Lower leg skin (tissue), 4 donors: ENCODE measurements around the gene BCAP31. TPM values are rescaled to one million over a fixed set of nuclear protein-coding genes. Genes with fewer than 3 reads are reported as not detected.

Source experiments
- DNase-seq, 2 donors: peaks; one replicate each; pipeline ENCODE4 v3.0.0-alpha.2; 2019; ENCODE audit warnings: low spot score in 2 of 2
- H3K4me3 ChIP-seq: fragments of 200-600 bp; sonication (generic); 2 replicates; pipeline ENCODE4 v1.5.1; 2017; ENCODE audit warnings: mild to moderate bottlenecking, low read depth; ENCODE audit not compliant: poor library complexity, severe bottlenecking
- POLR2A ChIP-seq, 2 donors: fragments of 450-650 bp; IDR thresholded peaks; one replicate each; pipeline ENCODE4 v1.6.1; 2016 to 2017; ENCODE audit warnings: antibody characterized with exemption in 2 of 2, mild to moderate bottlenecking in 1 of 2, moderate library complexity in 1 of 2
- WGBS, 2 donors: methylation state at CpG; one replicate each; pipeline ENCODE4 v1.1.5; 2018; 5-methylcytosine and 5-hydroxymethylcytosine counted together
- intact Hi-C: fragments of 100-400 bp; cut with DNase I; formaldehyde crosslinking; loops from one replicate; pipeline ENCODE4 v1.15.0; 2023; ENCODE audit warnings: low total_unique reads
- total RNA-seq, 4 donors: library from RNA; depleted of rRNA; stranded (reverse); fragments of >200 nt; gene quantifications; one replicate each; pipeline ENCODE4 v1.1.0, GENCODE V29; 2016
- TF ChIP-seq, protein P1 (sequence below), 3 donors: fragments of 450-650 bp; IDR thresholded peaks; one replicate each; pipeline ENCODE4 v1.5.1; 2016; ENCODE audit warnings: antibody characterized with exemption in 3 of 3, mild to moderate bottlenecking in 3 of 3, moderate library complexity in 2 of 3

The BCAP31 gene
- total RNA-seq, 4 donors from 2014 or later = 139 to 210 (median 169) TPM

GRCh38 chrX:153667281-153667955 is 56.8 kb downstream of the BCAP31 start:
- WGBS, 2 donors = 59 to 75% methylated on average over 11 of the region's 11 CpGs
- no peak overlapping the region for H3K4me3 ChIP-seq

DNA sequence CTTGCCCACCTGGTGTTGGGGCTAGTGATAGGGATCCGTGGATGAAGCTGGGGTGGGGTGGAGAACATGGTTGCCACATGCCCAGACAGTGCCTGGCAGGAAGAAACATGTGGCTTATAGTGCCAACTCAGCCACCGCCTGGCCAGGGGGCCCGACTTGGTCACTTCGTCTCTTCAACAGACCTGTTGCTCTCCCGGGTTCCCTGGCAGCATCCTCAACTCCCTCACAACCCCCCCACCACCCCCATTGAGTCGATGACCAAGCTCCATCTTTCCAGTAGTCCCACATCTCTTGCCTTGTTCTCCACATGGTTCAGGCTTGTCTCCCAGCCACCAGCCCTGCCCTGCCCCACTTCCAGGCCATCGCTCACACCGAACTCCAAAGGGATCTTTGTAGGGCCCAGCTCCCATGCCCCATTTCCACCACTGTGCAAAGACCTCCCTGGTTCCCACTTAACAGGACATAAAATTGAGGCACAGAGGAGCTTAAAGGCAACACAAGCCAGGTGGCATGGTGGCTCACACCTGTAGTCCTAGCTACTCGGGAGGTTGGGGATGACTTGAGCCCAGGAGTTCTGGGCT is 58.4 kb downstream of the BCAP31 start:
- intact Hi-C loops = loop anchor here (10.0 kb wide), 1 partner anchor 111 kb away; no protein-coding TSS in a partner anchor

More at GRCh38 chrX:153667281-153667955, 56.8 kb downstream of the BCAP31 start:
- intact Hi-C loops = loop anchor here (10.0 kb wide), 1 partner anchor 113 kb away; no protein-coding TSS in a partner anchor
- TF ChIP-seq, protein P1, sequence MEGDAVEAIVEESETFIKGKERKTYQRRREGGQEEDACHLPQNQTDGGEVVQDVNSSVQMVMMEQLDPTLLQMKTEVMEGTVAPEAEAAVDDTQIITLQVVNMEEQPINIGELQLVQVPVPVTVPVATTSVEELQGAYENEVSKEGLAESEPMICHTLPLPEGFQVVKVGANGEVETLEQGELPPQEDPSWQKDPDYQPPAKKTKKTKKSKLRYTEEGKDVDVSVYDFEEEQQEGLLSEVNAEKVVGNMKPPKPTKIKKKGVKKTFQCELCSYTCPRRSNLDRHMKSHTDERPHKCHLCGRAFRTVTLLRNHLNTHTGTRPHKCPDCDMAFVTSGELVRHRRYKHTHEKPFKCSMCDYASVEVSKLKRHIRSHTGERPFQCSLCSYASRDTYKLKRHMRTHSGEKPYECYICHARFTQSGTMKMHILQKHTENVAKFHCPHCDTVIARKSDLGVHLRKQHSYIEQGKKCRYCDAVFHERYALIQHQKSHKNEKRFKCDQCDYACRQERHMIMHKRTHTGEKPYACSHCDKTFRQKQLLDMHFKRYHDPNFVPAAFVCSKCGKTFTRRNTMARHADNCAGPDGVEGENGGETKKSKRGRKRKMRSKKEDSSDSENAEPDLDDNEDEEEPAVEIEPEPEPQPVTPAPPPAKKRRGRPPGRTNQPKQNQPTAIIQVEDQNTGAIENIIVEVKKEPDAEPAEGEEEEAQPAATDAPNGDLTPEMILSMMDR (IDR thresholded peaks at IDR 0.05) = no peak
- no peak for TF ChIP-seq POLR2A (IDR thresholded peaks at IDR 0.05)
- peak in 1 of 2 donors; percentile 70 for DNase-seq

DNA sequence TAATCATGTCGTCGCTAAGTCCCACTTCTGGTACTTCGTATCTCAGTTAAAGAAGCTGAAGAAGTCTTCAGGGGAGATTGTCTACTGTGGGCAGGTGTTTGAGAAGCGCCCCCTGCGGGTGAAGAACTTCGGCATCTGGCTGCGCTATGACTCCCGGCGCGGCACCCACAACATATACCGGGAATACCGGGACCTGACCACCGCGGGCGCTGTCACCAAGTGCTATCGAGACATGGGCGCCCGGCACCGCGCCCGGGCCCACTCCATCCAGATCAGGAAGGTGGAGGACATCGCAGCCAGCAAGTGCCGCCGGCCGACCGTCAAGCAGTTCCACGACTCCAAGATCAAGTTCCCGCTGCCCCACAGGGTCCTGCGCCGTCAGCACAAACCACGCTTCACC is 61.9 kb downstream of the BCAP31 start:
- TF ChIP-seq, protein P1 (IDR thresholded peaks at IDR 0.05) = no peak
- TF ChIP-seq POLR2A (IDR thresholded peaks at IDR 0.05) = no peak
- H3K4me3 ChIP-seq = no peak overlapping the region
- intact Hi-C loops = loop anchor here (10.0 kb wide), 1 partner anchor 107 kb away; no protein-coding TSS in a partner anchor
- peak in 1 of 2 donors; percentile 88 for DNase-seq
- WGBS, 2 donors = 0 to 24% methylated on average over 5 to 29 of the region's 31 CpGs

More for the DNA sequence above, 58.4 kb downstream of the BCAP31 start:
- DNase-seq = peak in 1 of 2 donors; percentile 68
- H3K4me3 ChIP-seq = no peak overlapping the region
- TF ChIP-seq POLR2A (IDR thresholded peaks at IDR 0.05) = no peak
- TF ChIP-seq, protein P1 (IDR thresholded peaks at IDR 0.05) = no peak
- WGBS, 2 donors = 64 to 70% methylated on average over 6 to 9 of the region's 9 CpGs

DNA sequence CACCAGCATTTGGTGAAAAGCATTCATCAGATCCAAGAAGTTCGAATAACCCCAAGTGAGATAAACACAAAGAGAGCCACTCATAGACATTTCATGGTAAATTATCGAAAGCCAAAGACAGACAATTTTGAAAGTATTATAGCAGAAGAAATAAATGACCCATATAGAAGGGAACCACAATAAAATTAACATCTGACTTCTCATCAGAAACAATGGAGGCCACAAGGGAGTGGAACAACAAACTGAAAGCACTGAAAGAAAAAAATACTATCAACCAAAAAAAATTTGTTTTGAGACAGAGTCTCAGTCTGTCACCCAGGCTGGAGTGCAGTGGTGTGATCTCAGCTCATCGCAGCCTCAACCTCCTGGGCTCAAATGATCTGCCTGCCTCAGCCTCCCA is 64.9 kb downstream of the BCAP31 start:
- DNase-seq = no peak
- TF ChIP-seq, protein P1 (IDR thresholded peaks at IDR 0.05) = no peak
- TF ChIP-seq POLR2A (IDR thresholded peaks at IDR 0.05) = no peak
- intact Hi-C loops = no loop called here
- H3K4me3 ChIP-seq = no peak overlapping the region
- 87 to 89% methylated on average over 3 of the region's 3 CpGs for WGBS, 2 donors

- DNase-seq = no peak
- WGBS, 2 donors = 78 to 82% methylated on average over 3 to 9 of the region's 9 CpGs
- intact Hi-C loops = no loop called here
- TF ChIP-seq POLR2A (IDR thresholded peaks at IDR 0.05) = no peak
- TF ChIP-seq, protein P1 (IDR thresholded peaks at IDR 0.05) = no peak
- H3K4me3 ChIP-seq = no peak overlapping the region
These were observed 67.0 kb downstream of the BCAP31 start for GRCh38 chrX:153657161-153657560.
